ENCODE results near the gene GRIK4. TPM values are rescaled to one million over a fixed set of nuclear protein-coding genes. Genes with fewer than 3 reads are reported as not detected.

GRIK4 gene
- total RNA-seq, 1 experiment from 2014 or later: not detected

GRCh38 chr11:120574876-120575275 lies 63.3 kb downstream of the GRIK4 start:
- Histone ChIP-seq H3K27me3 (ENCODE audit: low read length) (peaks cover 99% of the 10 kb centered on the region), H3K79me2 (ENCODE audit: low read length) (no peaks in the 10 kb centered on the region), H4K20me1 (ENCODE audit: low read length) (no peaks in the 10 kb centered on the region), H3K4me3 (ENCODE audit: low read length) (no peak overlapping the region), H3K4me1 (ENCODE audit: insufficient read depth, low read length) (no peaks in the 10 kb centered on the region), H3K9ac (ENCODE audit: low read length) (no peak overlapping the region), H3F3A (ENCODE audit: low read length, unreplicated experiment) (no peaks in the 10 kb centered on the region), H3K9me3 (ENCODE audit: low read length) (no peaks in the 10 kb centered on the region), H3K4me2 (ENCODE audit: low read length) (no peak overlapping the region), H3K36me3 (ENCODE audit: low read depth, low read length) (no peaks in the 10 kb centered on the region), H3K9me2 (replicated peaks; ENCODE audit: low read length) (no peaks in the 10 kb centered on the region), H3K27ac (ENCODE audit: low read length) (no peak overlapping the region), H2AFZ (ENCODE audit: low read length) (no peak overlapping the region)
- intact Hi-C loops (cut with micrococcal nuclease): no loop called here
- DNase-seq (no peak), ATAC-seq (no peak)
- ChIA-PET CTCF (no interaction called here), POLR2A (ENCODE audit: unreplicated experiment) (no interaction called here)
- TF ChIP-seq CTCF (conservative IDR thresholded peaks at IDR 0.05; ENCODE audit: low read depth, low read length): no peak
- no peak for TF ChIP-seq EZH2phosphoT487 (IDR thresholded peaks at IDR 0.05; ENCODE audit: borderline replicate concordance, low read length)
- BruUV-seq (replicated peaks): no TSS peak

- H2AFZ ChIP-seq (ENCODE audit: low read length): no peak overlapping the region
- no peaks in the 10 kb centered on the region for H3K9me3 ChIP-seq (ENCODE audit: low read length)
- intact Hi-C loops (cut with micrococcal nuclease): no loop called here
- no peaks in the 10 kb centered on the region for H3K36me3 ChIP-seq (ENCODE audit: low read depth, low read length)
- no peak for TF ChIP-seq CTCF (conservative IDR thresholded peaks at IDR 0.05; ENCODE audit: low read depth, low read length)
- TF ChIP-seq EZH2 (IDR thresholded peaks at IDR 0.05; ENCODE audit: low read length, unreplicated experiment): no peak
- no peak for TF ChIP-seq EZH2phosphoT487 (IDR thresholded peaks at IDR 0.05; ENCODE audit: borderline replicate concordance, low read length)
- ChIA-PET POLR2A (ENCODE audit: unreplicated experiment) (no interaction called here), CTCF (no interaction called here)
- no peaks in the 10 kb centered on the region for H3K9me2 ChIP-seq (replicated peaks; ENCODE audit: low read length)
- peaks cover 96% of the 10 kb centered on the region for H3K27me3 ChIP-seq (ENCODE audit: low read length)
- ATAC-seq (no peak), DNase-seq (no peak)
- H3K4me2 ChIP-seq (ENCODE audit: low read length): no peak overlapping the region
- H3K27ac ChIP-seq (ENCODE audit: low read length): no peak overlapping the region
- H3K9ac ChIP-seq (ENCODE audit: low read length): no peak overlapping the region
- H3K4me3 ChIP-seq (ENCODE audit: low read length): no peak overlapping the region
- no peaks in the 10 kb centered on the region for H3K4me1 ChIP-seq (ENCODE audit: insufficient read depth, low read length)
- no peaks in the 10 kb centered on the region for H3K79me2 ChIP-seq (ENCODE audit: low read length)
- no peaks in the 10 kb centered on the region for H3F3A ChIP-seq (ENCODE audit: low read length, unreplicated experiment)
- no TSS peak for BruUV-seq (replicated peaks)
- no peaks in the 10 kb centered on the region for H4K20me1 ChIP-seq (ENCODE audit: low read length)
Observed at GRCh38 chr11:120575461-120575860, 63.9 kb downstream of the GRIK4 start.

GRCh38 chr11:120576606-120577005 lies 65.1 kb downstream of the GRIK4 start:
- Histone ChIP-seq H3K4me2 (ENCODE audit: low read length) (no peak overlapping the region), H4K20me1 (ENCODE audit: low read length) (no peaks in the 10 kb centered on the region), H2AFZ (ENCODE audit: low read length) (no peak overlapping the region), H3K4me3 (ENCODE audit: low read length) (no peak overlapping the region), H3F3A (ENCODE audit: low read length, unreplicated experiment) (no peaks in the 10 kb centered on the region), H3K27me3 (ENCODE audit: low read length) (peaks cover 96% of the 10 kb centered on the region), H3K4me1 (ENCODE audit: insufficient read depth, low read length) (no peaks in the 10 kb centered on the region), H3K9me3 (ENCODE audit: low read length) (no peaks in the 10 kb centered on the region), H3K27ac (ENCODE audit: low read length) (no peak overlapping the region), H3K9me2 (replicated peaks; ENCODE audit: low read length) (no peaks in the 10 kb centered on the region), H3K9ac (ENCODE audit: low read length) (no peak overlapping the region), H3K36me3 (ENCODE audit: low read depth, low read length) (no peaks in the 10 kb centered on the region), H3K79me2 (ENCODE audit: low read length) (no peaks in the 10 kb centered on the region)
- CTCF ChIA-PET: no interaction called here
- intact Hi-C loops (cut with micrococcal nuclease): no loop called here
- no TSS peak for BruUV-seq (replicated peaks)
- TF ChIP-seq EZH2phosphoT487 (IDR thresholded peaks at IDR 0.05; ENCODE audit: borderline replicate concordance, low read length) (no peak), CTCF (conservative IDR thresholded peaks at IDR 0.05; ENCODE audit: low read depth, low read length) (no peak), EZH2 (IDR thresholded peaks at IDR 0.05; ENCODE audit: low read length, unreplicated experiment) (no peak)
- no peak for DNase-seq
- POLR2A ChIA-PET (ENCODE audit: unreplicated experiment): no interaction called here
- no peak for ATAC-seq

Measured in PC-3 (cell line).